Measurements from ENCODE around the gene BRD1. TPM values are rescaled to one million over a fixed set of nuclear protein-coding genes. Genes with fewer than 3 reads are reported as not detected.

BRD1 gene
- total RNA-seq, 1 experiment from 2014 or later = 51.2 TPM

GRCh38 chr22:49814856-49815255 lies 12.8 kb downstream of the BRD1 start:
- intact Hi-C loops (cut with micrococcal nuclease; ENCODE audit: unreplicated experiment) = no loop called here
- Histone ChIP-seq H3K27ac (ENCODE audit: low read depth, low read length, poor library complexity, severe bottlenecking) (no peak overlapping the region), H3K27me3 (replicated peaks; ENCODE audit: insufficient read depth, low read depth, low read length, poor library complexity) (no peaks in the 10 kb centered on the region), H3K36me3 (ENCODE audit: insufficient read depth, low read length, poor library complexity, severe bottlenecking) (peaks cover 45% of the 10 kb centered on the region), H3K4me1 (ENCODE audit: insufficient read depth, low read length, poor library complexity, severe bottlenecking) (no peaks in the 10 kb centered on the region), H3K9me3 (ENCODE audit: low read depth, low read length, poor library complexity, severe bottlenecking) (no peaks in the 10 kb centered on the region), H3K4me3 (ENCODE audit: low read depth, low read length, poor library complexity, severe bottlenecking) (no peak overlapping the region)
- no peak for TF ChIP-seq CTCF (conservative IDR thresholded peaks at IDR 0.05; ENCODE audit: low read depth, low read length)
- no peak for TF ChIP-seq EZH2 (IDR thresholded peaks at IDR 0.05; ENCODE audit: borderline replicate concordance, low read depth, low read length, poor library complexity, severe bottlenecking)
- ChIA-PET POLR2A (ENCODE audit: low non-redundant PET) (interaction anchor here (0.6 kb wide), 1 partner anchor 11 kb away, joined by 4 read pairs; no protein-coding TSS in a partner anchor), CTCF (no interaction called here)
- no peak for DNase-seq (ENCODE audit: low spot score)
- no TSS peak for BruUV-seq (replicated peaks)

GRCh38 chr22:49814164-49814686 lies 13.4 kb downstream of the BRD1 start:
- Histone ChIP-seq H3K27ac (ENCODE audit: low read depth, low read length, poor library complexity, severe bottlenecking) (no peak overlapping the region), H3K36me3 (ENCODE audit: insufficient read depth, low read length, poor library complexity, severe bottlenecking) (peaks cover 39% of the 10 kb centered on the region), H3K4me1 (ENCODE audit: insufficient read depth, low read length, poor library complexity, severe bottlenecking) (no peaks in the 10 kb centered on the region), H3K27me3 (replicated peaks; ENCODE audit: insufficient read depth, low read depth, low read length, poor library complexity) (no peaks in the 10 kb centered on the region), H3K4me3 (ENCODE audit: low read depth, low read length, poor library complexity, severe bottlenecking) (no peak overlapping the region), H3K9me3 (ENCODE audit: low read depth, low read length, poor library complexity, severe bottlenecking) (no peaks in the 10 kb centered on the region)
- intact Hi-C loops (cut with micrococcal nuclease; ENCODE audit: unreplicated experiment) = no loop called here
- TF ChIP-seq EZH2 (IDR thresholded peaks at IDR 0.05; ENCODE audit: borderline replicate concordance, low read depth, low read length, poor library complexity, severe bottlenecking) = no peak
- no peak for TF ChIP-seq CTCF (conservative IDR thresholded peaks at IDR 0.05; ENCODE audit: low read depth, low read length)
- DNase-seq (ENCODE audit: low spot score) = no peak
- BruUV-seq (replicated peaks) = no TSS peak
- ChIA-PET CTCF (no interaction called here), POLR2A (ENCODE audit: low non-redundant PET) (interaction anchor here (0.6 kb wide), 1 partner anchor 12 kb away, joined by 4 read pairs; no protein-coding TSS in a partner anchor)

GRCh38 chr22:49812838-49813237 lies 14.8 kb downstream of the BRD1 start:
- no peak for DNase-seq (ENCODE audit: low spot score)
- no peak overlapping the region for H3K27ac ChIP-seq (ENCODE audit: low read depth, low read length, poor library complexity, severe bottlenecking)
- POLR2A ChIA-PET (ENCODE audit: low non-redundant PET) = no interaction called here
- intact Hi-C loops (cut with micrococcal nuclease; ENCODE audit: unreplicated experiment) = no loop called here
- no peaks in the 10 kb centered on the region for H3K4me1 ChIP-seq (ENCODE audit: insufficient read depth, low read length, poor library complexity, severe bottlenecking)
- TF ChIP-seq EZH2 (IDR thresholded peaks at IDR 0.05; ENCODE audit: borderline replicate concordance, low read depth, low read length, poor library complexity, severe bottlenecking) (no peak), CTCF (conservative IDR thresholded peaks at IDR 0.05; ENCODE audit: low read depth, low read length) (no peak)
- H3K4me3 ChIP-seq (ENCODE audit: low read depth, low read length, poor library complexity, severe bottlenecking) = no peak overlapping the region
- H3K27me3 ChIP-seq (replicated peaks; ENCODE audit: insufficient read depth, low read depth, low read length, poor library complexity) = no peaks in the 10 kb centered on the region
- H3K9me3 ChIP-seq (ENCODE audit: low read depth, low read length, poor library complexity, severe bottlenecking) = no peaks in the 10 kb centered on the region
- H3K36me3 ChIP-seq (ENCODE audit: insufficient read depth, low read length, poor library complexity, severe bottlenecking) = peaks cover 32% of the 10 kb centered on the region
- CTCF ChIA-PET = no interaction called here
- BruUV-seq (replicated peaks) = no TSS peak

All from A673 (cell line).